OCI-LY3 (cell line): ENCODE results near the gene LRP4.

Experiments used
- H2AFZ ChIP-seq: fragments of 200-600, 300-600 bp; shearing (Covaris generic); 2 replicates; pipeline ENCODE4 v1.6.0; 2014; ENCODE audit warnings: antibody characterized with exemption, low read depth, low read length
- H3K27ac ChIP-seq: fragments of 200-600, 300-600 bp; sonication (generic); 2 replicates; pipeline ENCODE4 v1.5.1; 2014; ENCODE audit warnings: mild to moderate bottlenecking, low read length, moderate library complexity, mixed read lengths
- H3K27me3 ChIP-seq: fragments of 200-600, 300-600 bp; sonication (generic); 2 replicates; pipeline ENCODE4 v1.6.1; 2014; ENCODE audit warnings: low read depth, low read length, mixed read lengths
- H3K36me3 ChIP-seq: fragments of 200-600, 300-600 bp; sonication (generic); replicated peaks from 2 replicates; pipeline ENCODE3; 2014; ENCODE audit warnings: low read depth, low read length, mixed read lengths
- H3K4me1 ChIP-seq: fragments of 300-600, 200-600 bp; sonication (generic); 2 replicates; pipeline ENCODE4 v1.6.1; 2014; ENCODE audit warnings: low read length, mixed read lengths
- H3K4me2 ChIP-seq: fragments of 200-600, 300-600 bp; sonication (generic); 2 replicates; pipeline ENCODE4 v1.6.1; 2014; ENCODE audit warnings: low read length, mixed read lengths
- H3K4me3 ChIP-seq: fragments of 300-600, 200-600 bp; sonication (generic); 2 replicates; pipeline ENCODE4 v1.5.1; 2014; ENCODE audit warnings: antibody characterized with exemption, mild to moderate bottlenecking, low read length, moderate library complexity
- H3K79me2 ChIP-seq: fragments of 300-600, 200-600 bp; shearing (Covaris generic); 2 replicates; pipeline ENCODE4 v1.6.1; 2014; ENCODE audit warnings: mild to moderate bottlenecking, low read length, mixed read lengths
- H3K9ac ChIP-seq: fragments of 300-600, 200-600 bp; shearing (Covaris generic); 2 replicates; pipeline ENCODE4 v1.6.0; 2014; ENCODE audit warnings: mild to moderate bottlenecking, low read length, moderate library complexity
- H3K9me3 ChIP-seq: fragments of 200-600, 300-600 bp; shearing (Covaris generic); 2 replicates; pipeline ENCODE4 v1.6.1; 2014; ENCODE audit warnings: low read length, mixed read lengths; ENCODE audit not compliant: insufficient read depth
- H4K20me1 ChIP-seq: fragments of 200-600, 300-600 bp; sonication (generic); 2 replicates; pipeline ENCODE4 v1.6.1; 2016; ENCODE audit warnings: low read length, mixed read lengths; ENCODE audit not compliant: insufficient read depth
- CTCF ChIP-seq: fragments of 200-600, 300-600 bp; sonication (generic); IDR thresholded peaks from 2 replicates; pipeline ENCODE4 v1.5.1; 2014; ENCODE audit warnings: antibody characterized with exemption, low read length, low read depth
- EZH2phosphoT487 ChIP-seq: fragments of 200-600 bp; shearing (Covaris generic); IDR thresholded peaks from 2 replicates; pipeline ENCODE4 v1.6.1; 2018; ENCODE audit warnings: antibody characterized with exemption, mixed run types, low read depth

The LRP4 gene

GRCh38 chr11:46860218-46860617 is 58.1 kb downstream of the LRP4 start:
- Histone ChIP-seq H3K9ac (no peak overlapping the region), H3K9me3 (no peaks in the 10 kb centered on the region), H3K4me2 (no peak overlapping the region), H3K79me2 (no peaks in the 10 kb centered on the region), H2AFZ (no peak overlapping the region), H3K27me3 (no peaks in the 10 kb centered on the region), H3K36me3 (peaks cover 11% of the 10 kb centered on the region), H3K4me3 (no peak overlapping the region), H4K20me1 (no peaks in the 10 kb centered on the region), H3K27ac (no peak overlapping the region), H3K4me1 (no peaks in the 10 kb centered on the region)
- TF ChIP-seq CTCF = no peak
- no peak for TF ChIP-seq EZH2phosphoT487

DNA sequence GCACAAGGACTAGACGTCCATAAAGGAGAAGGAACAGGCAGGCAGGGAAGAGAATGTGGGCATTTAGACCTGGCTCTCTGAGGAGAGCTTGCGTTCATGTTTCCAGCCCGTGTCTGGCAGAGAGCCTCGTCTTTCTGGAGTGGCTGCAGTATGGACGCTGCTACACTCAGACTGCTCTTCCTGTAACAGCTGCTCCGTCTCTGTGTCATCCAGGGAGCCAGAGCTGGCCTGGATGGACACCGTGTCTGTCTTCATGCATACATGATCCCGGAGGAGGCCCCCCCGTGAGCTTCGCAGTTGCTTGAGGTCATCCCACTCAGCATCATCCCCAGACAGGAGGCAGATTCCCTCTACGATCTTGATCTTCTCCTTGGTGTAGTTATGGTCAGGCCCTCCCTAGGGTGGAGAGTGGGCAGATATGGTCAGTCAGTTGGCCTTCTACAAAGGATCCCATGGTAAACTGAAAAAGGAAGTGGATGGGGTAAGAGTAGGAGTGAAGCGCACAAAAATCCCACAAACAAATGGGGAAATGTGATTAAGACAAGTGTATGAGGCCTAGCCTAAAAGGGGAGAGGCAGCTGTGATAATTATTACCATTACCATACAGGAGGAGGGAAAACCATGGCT is 59.3 kb downstream of the LRP4 start:
- no peaks in the 10 kb centered on the region for H3K27me3 ChIP-seq
- no peaks in the 10 kb centered on the region for H3K4me1 ChIP-seq
- TF ChIP-seq EZH2phosphoT487 (no peak), CTCF (no peak)
- peaks cover 11% of the 10 kb centered on the region for H3K36me3 ChIP-seq
- H3K79me2 ChIP-seq = no peaks in the 10 kb centered on the region
- no peak overlapping the region for H3K4me2 ChIP-seq
- H2AFZ ChIP-seq = no peak overlapping the region
- no peaks in the 10 kb centered on the region for H4K20me1 ChIP-seq
- H3K9ac ChIP-seq = no peak overlapping the region
- H3K27ac ChIP-seq = no peak overlapping the region
- H3K9me3 ChIP-seq = no peaks in the 10 kb centered on the region
- no peak overlapping the region for H3K4me3 ChIP-seq

- Histone ChIP-seq H3K4me1 (no peaks in the 10 kb centered on the region), H3K79me2 (no peaks in the 10 kb centered on the region), H3K4me3 (no peak overlapping the region), H3K9ac (no peak overlapping the region), H2AFZ (no peak overlapping the region), H3K27me3 (no peaks in the 10 kb centered on the region), H3K27ac (no peak overlapping the region), H3K9me3 (no peaks in the 10 kb centered on the region), H4K20me1 (no peaks in the 10 kb centered on the region), H3K4me2 (no peak overlapping the region), H3K36me3 (peaks cover 5% of the 10 kb centered on the region)
- TF ChIP-seq CTCF = no peak
- TF ChIP-seq EZH2phosphoT487 = no peak
Measured at GRCh38 chr11:46857666-46858065, 60.7 kb downstream of the LRP4 start.

DNA sequence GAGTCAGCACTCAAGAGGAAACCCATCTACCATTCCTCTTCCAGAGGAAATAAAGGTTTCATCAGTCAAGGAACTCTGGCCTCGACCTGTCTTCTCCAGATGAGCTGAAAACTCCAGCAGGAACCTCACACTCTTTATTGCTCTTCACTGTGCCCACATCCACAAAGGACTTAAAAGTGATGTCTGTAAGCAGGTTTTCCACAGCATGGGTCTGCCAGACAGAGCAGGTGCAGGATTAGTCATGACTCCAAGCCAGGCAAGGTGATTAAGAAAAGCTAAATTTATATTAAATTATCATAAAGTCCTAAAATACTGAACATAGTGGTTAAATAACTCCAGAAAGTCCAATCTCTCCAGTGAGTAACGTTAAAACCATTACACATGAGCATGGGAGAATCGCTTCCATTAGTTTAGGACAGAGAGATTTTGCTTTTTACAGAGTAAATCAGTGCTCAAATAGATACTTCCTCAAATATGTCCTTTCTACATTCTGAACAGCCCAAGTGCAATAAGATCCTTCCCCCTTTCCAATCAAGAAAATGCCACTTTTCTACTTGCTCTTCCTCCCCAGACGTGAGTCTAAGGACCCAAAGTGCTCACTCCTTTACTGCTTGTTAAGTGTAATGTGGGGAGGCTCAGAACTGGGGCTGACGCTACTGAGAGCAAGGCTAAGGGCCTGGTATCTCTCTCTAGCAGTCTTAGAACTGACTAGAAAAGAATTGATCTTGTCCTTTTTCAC is 61.6 kb downstream of the LRP4 start:
- no peak overlapping the region for H3K9ac ChIP-seq
- no peak for TF ChIP-seq CTCF
- TF ChIP-seq EZH2phosphoT487 = no peak
- no peak overlapping the region for H3K4me2 ChIP-seq
- H3K4me3 ChIP-seq = no peak overlapping the region
- H3K36me3 ChIP-seq = no peaks in the 10 kb centered on the region
- no peaks in the 10 kb centered on the region for H4K20me1 ChIP-seq
- H3K79me2 ChIP-seq = no peaks in the 10 kb centered on the region
- H3K27ac ChIP-seq = no peak overlapping the region
- H3K9me3 ChIP-seq = no peaks in the 10 kb centered on the region
- no peaks in the 10 kb centered on the region for H3K4me1 ChIP-seq
- H3K27me3 ChIP-seq = no peaks in the 10 kb centered on the region
- H2AFZ ChIP-seq = no peak overlapping the region
